ENCODE data around the gene WWP2.

GRCh38 chr16:69932691-69933392 is 170.7 kb downstream of the WWP2 start:
- TF ChIP-seq CTCF (IDR thresholded peaks at IDR 0.05) (no peak), POLR2AphosphoS5 (IDR thresholded peaks at IDR 0.05; ENCODE audit: low read depth, low read length) (no peak), REST (IDR thresholded peaks at IDR 0.05; ENCODE audit: insufficient read depth in 1 of 2, low read depth in 2 of 2, low read length in 1 of 2) (no peak), TCF7L2 (IDR thresholded peaks at IDR 0.05; ENCODE audit: low read depth, low read length) (no peak)
